Measurements from ENCODE around the gene LSM3.

LSM3 gene

DNA sequence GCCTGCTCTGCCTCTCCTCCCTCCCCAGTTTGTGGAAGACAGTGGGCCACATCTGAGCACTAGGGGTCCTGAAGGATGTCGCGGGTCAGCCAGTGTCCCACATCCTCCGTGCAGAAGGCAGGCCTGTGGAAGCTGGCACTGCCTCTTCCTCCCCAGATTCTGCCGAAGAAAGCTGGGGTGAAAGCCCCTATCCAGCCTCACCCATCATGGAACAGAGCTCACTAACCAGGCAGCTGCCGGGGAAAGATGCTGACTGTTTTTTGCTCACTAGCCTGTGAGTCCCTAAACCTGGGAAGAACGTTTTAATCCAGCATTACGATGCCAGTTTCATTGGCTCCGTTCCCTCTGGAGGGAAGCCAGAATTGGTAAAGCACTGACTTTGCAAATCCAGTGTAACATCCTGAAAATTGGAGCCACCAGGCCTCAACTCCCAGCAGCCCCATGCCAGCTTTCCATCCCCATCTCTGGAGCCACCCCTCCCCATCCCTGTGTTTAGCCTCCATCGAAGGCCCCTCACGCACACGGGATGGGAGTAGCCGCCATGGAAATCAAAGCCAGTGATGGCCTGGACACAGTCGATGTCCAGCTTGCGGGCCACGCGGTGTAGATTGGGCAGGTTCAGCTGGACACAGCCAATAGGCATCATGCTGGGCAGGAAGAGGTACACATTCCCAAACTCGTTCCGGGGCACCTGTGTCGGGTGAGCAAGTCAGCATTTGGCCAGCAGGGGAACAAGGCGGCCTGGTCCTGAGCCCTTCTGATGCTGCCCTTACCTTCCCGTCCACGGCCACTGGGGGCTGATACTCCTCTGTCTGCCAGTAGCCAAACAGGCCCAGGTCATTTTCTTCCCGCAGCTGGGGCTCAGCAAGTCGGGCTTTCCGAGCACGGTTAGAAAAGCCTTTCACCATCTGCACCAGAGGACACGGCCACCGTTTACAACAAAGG lies 30.3 kb upstream of the LSM3 start:
- Histone ChIP-seq H3K4me3 (ENCODE audit: severe bottlenecking) (no peak overlapping the region), H3K4me1 (ENCODE audit: insufficient read depth, poor library complexity, severe bottlenecking) (peaks cover 19% of the 10 kb centered on the region), H3K36me3 (ENCODE audit: low read depth) (peaks cover 38% of the 10 kb centered on the region), H3K9me3 (ENCODE audit: severe bottlenecking) (no peaks in the 10 kb centered on the region), H3K27me3 (ENCODE audit: insufficient read depth, poor library complexity, severe bottlenecking) (no peaks in the 10 kb centered on the region), H3K27ac (ENCODE audit: poor library complexity, severe bottlenecking) (no peak overlapping the region)
- no peak for TF ChIP-seq CTCF (IDR thresholded peaks at IDR 0.05; ENCODE audit: poor library complexity, severe bottlenecking)
- ATAC-seq (ENCODE audit: low read depth) = no peak
- DNase-seq (ENCODE audit: low spot score) = no peak

- peaks cover 2% of the 10 kb centered on the region for H3K4me1 ChIP-seq (ENCODE audit: insufficient read depth, poor library complexity, severe bottlenecking)
- TF ChIP-seq CTCF (IDR thresholded peaks at IDR 0.05; ENCODE audit: poor library complexity, severe bottlenecking) = no peak
- DNase-seq (ENCODE audit: low spot score) (no peak), ATAC-seq (ENCODE audit: low read depth) (no peak)
- no peaks in the 10 kb centered on the region for H3K9me3 ChIP-seq (ENCODE audit: severe bottlenecking)
- H3K36me3 ChIP-seq (ENCODE audit: low read depth) = peaks cover 52% of the 10 kb centered on the region
- no peak overlapping the region for H3K27ac ChIP-seq (ENCODE audit: poor library complexity, severe bottlenecking)
- no peaks in the 10 kb centered on the region for H3K27me3 ChIP-seq (ENCODE audit: insufficient read depth, poor library complexity, severe bottlenecking)
- H3K4me3 ChIP-seq (ENCODE audit: severe bottlenecking) = no peak overlapping the region
Observed at GRCh38 chr3:14150078-14150477, 28.5 kb upstream of the LSM3 start.

DNA sequence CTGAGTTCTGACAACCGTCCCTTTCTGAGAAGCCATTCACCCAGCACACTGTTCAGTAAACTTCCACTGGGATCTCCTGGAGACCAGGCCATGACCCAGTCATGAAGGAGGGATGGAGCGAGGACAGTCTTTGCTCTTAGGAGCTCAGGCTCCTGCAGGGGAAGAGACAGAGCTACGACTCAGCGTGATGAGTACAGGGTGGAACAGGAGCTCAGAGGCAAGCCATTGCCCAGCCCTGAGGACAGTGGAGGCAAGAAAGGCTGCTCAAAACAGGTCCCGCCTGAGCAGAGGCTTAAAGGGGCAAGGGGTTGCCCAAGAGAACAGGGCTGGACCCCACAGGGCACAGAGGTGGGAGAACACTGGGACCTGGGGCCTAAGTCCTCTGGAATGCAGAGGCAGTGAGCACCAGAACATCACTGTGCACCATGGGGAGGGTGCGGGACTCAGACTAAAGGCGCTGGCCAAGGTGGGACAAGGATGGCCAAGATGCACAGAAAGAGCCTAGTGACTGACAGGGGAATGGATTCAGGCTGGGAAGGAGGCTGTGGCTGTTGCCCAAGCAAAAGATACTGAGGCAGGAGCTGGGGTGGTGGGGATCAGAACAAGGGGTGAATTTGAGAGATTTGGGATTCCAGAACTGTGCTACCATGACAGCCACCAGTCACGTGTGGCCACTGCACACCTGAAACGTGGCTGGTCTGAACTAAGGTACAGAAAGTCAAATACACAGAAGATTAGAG lies 28.0 kb upstream of the LSM3 start:
- H3K36me3 ChIP-seq (ENCODE audit: low read depth) = peaks cover 53% of the 10 kb centered on the region
- 0 out of 3 replicates have a peak, but pooled peaks have one; percentile 37 for ATAC-seq (ENCODE audit: low read depth)
- TF ChIP-seq CTCF (IDR thresholded peaks at IDR 0.05; ENCODE audit: poor library complexity, severe bottlenecking) = no peak
- no peaks in the 10 kb centered on the region for H3K27me3 ChIP-seq (ENCODE audit: insufficient read depth, poor library complexity, severe bottlenecking)
- no peaks in the 10 kb centered on the region for H3K9me3 ChIP-seq (ENCODE audit: severe bottlenecking)
- no peak overlapping the region for H3K27ac ChIP-seq (ENCODE audit: poor library complexity, severe bottlenecking)
- H3K4me3 ChIP-seq (ENCODE audit: severe bottlenecking) = no peak overlapping the region
- no peak for DNase-seq (ENCODE audit: low spot score)
- no peaks in the 10 kb centered on the region for H3K4me1 ChIP-seq (ENCODE audit: insufficient read depth, poor library complexity, severe bottlenecking)

GRCh38 chr3:14151471-14152083 lies 27.0 kb upstream of the LSM3 start:
- ATAC-seq (ENCODE audit: low read depth) = no peak
- peaks cover 54% of the 10 kb centered on the region for H3K36me3 ChIP-seq (ENCODE audit: low read depth)

More at GRCh38 chr3:14151471-14152083, 27.0 kb upstream of the LSM3 start:
- Histone ChIP-seq H3K4me3 (ENCODE audit: severe bottlenecking) (no peak overlapping the region), H3K27ac (ENCODE audit: poor library complexity, severe bottlenecking) (no peak overlapping the region), H3K27me3 (ENCODE audit: insufficient read depth, poor library complexity, severe bottlenecking) (no peaks in the 10 kb centered on the region), H3K9me3 (ENCODE audit: severe bottlenecking) (no peaks in the 10 kb centered on the region), H3K4me1 (ENCODE audit: insufficient read depth, poor library complexity, severe bottlenecking) (peaks cover 6% of the 10 kb centered on the region)
- DNase-seq (ENCODE audit: low spot score) = no peak
- TF ChIP-seq CTCF (IDR thresholded peaks at IDR 0.05; ENCODE audit: poor library complexity, severe bottlenecking) = no peak

Data from RWPE2 (cell line).